GM19395 (cell line): ENCODE measurements around the gene OSBPL10.
"Not testable (repeated sequence)": the region's sequence is repeated elsewhere in the genome, so short reads cannot be mapped to it uniquely, and the experiment has no call there.

Source experiments
- ATAC-seq: cut with Tn5 transposase; IDR thresholded peaks from one replicate; pipeline ENCODE4 v1.9.1; 2021; ENCODE audit warnings: mild to moderate bottlenecking, moderate library complexity; ENCODE audit not compliant: unreplicated experiment

The OSBPL10 gene

DNA sequence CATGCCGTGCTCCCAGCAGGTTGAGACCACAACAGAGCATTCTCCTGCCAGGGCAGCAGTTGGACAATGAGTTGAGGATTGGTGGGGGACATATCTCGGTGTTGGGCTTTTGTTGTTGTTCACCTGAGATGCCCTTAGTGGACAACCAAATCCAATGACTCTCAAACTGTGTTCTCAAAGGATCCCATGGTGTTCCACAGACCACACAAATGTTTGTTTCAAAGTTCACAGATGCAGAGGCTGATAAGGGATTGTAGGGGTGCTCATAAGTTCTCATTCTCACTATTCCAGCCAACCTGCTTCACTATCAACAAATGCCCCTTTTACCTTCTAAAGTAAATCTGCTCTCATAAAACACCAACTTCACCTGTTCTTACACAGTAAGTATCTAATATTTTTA lies 159.9 kb downstream of the OSBPL10 start:
- no peak for ATAC-seq

DNA sequence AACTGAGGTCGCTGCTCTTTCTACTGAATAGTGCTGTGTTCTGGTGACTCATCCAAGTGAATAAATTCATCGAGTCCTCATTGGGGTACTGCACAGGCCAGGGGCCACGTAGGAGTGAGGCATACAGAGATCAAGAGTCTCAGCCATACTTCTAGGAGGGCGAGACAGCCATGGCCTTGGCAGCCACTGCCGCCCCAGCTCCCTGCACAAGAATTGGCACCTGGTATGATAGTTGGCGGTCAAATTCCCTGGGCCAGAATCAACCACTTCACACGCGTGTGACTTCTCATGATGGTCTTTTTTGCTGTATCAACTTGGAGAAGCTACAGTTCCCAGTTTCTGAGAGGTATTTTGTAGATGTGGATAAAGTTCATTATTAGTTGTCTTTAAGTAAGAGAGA lies 161.6 kb downstream of the OSBPL10 start:
- ATAC-seq, result no peak

DNA sequence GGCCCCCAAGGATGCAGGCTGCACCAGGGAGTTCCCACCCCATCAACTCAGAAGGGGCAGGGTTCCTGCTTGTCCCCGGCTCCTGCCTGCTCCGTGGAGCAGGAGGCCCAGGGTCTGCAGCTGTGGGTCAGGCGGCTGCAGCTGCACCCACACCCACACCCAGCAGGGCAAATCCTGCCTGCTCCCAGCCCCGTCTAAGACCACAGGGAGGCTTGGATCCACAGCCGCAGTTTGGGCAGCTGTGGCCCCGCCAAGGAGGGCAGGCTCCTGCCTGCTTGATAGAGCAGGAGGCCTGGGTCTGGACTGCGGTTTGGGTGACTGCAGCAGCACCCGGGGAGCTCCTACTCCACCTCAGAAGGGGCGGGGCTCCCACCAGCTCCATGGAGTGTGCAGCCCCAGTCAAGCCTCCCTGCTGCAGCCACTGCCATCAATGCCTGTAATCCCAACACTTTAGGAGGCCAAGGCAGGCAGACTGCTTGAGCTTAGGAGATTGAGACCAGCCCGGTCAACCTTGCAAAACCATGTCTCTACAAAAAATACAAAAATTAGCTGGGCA lies 163.6 kb downstream of the OSBPL10 start:
- no peak for ATAC-seq

GRCh38 chr3:31815631-31816440 lies 165.2 kb downstream of the OSBPL10 start:
- ATAC-seq, result no peak

- ATAC-seq, result no peak
Observed at GRCh38 chr3:31815006-31815405, 166.1 kb downstream of the OSBPL10 start.

GRCh38 chr3:31813686-31814085 lies 167.4 kb downstream of the OSBPL10 start:
- ATAC-seq, result no peak

DNA sequence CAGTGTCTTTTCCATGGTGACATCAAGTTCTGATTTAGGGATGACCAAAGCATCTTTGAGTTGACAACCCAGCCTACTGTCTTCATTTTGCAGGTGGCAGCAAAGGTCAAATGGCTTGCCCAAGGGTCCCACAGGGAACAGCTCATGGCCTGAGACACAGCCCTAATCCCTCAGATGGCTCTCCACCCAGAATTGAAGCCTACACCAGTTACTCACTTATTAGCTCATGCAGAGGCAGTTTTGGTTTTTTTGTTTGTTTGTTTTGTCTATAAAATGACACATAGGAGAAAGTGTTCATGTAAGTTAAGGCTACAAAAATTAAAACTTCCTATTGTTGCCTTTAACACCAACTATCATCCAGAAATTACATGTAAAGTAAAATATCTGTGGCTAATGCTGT lies 167.9 kb downstream of the OSBPL10 start:
- no peak for ATAC-seq

DNA sequence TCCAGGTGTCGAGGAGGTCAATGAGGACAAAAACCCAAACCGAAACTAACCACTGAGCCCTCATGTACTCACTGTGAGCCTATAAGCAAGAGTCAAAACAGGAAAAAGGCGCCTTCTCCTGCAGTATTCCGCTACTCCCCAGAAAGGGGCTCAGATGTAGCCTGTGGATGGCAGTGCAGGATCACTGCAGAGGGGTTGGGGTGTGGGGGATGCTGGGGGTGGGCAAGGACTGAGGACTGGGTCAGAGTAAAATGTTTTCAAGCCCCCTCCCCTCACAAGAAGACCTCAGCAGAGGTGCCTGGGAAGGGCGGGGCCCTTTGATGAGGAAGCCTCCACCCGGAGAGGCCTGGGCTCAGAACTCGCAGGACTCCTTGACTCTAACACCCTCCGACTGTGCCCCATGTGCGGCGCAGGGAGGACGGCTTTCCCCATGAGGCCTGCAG lies 170.1 kb downstream of the OSBPL10 start:
- ATAC-seq, result no peak

GRCh38 chr3:31808143-31808720 lies 172.8 kb downstream of the OSBPL10 start:
- no peak for ATAC-seq

GRCh38 chr3:31804251-31805051 lies 176.6 kb downstream of the OSBPL10 start:
- no peak for ATAC-seq

- ATAC-seq, result no peak
Observed at GRCh38 chr3:31802981-31803740, 177.9 kb downstream of the OSBPL10 start.

DNA sequence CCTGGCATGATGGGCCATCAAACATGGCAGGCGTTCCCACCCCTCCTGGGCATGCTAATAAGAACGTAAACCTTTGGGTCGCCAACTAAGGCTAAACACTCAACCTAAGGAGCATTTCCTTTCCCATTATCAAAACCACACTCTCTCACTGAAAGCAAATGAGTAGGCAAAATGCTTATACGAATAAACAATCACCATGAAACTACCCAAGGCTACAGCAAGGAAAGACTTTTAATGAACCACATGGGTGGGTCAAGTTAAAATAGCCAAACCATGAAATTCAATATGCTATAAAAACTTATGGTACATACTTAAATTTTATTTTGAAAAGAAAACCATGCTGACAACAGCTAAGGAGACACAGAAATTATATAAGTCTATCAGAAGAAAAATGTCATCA lies 180.6 kb downstream of the OSBPL10 start:
- ATAC-seq, result no peak

DNA sequence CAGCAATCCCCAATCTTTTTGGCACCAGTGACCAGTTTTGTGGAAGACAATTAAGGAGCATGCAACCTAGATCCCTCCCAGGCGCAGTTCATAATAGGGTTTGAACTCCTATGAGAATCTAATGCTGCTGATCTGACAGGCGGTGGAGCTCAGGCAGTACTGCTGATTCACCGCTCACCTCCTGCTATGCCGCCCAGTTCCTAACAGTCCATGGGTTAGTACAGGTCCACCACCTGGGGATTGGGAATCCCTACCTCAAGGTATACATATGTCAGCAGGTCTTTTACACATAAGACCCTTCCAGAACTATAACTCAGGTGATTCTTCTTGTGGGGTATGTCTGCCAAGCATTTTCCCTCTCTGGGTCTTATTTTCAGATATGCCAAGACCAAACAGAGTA lies 182.2 kb downstream of the OSBPL10 start:
- ATAC-seq, result no peak

GRCh38 chr3:31793821-31794220 lies 187.2 kb downstream of the OSBPL10 start:
- ATAC-seq, result no peak

DNA sequence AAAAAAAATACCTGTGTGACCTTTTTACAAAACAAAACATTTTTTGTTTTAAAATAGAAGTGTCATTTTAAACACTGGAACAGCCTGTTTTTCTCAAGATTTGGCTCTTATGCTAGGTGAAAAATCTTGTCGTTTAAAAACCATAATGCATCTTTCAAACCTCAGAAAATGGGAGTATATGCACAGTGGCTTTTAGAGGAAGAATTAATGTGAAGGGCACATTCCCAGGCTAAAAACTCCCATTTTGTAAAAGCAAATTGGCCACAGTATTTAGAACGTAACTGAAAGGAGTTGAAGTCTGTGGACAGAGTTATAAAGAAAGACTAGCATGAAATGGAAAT lies 190.0 kb downstream of the OSBPL10 start:
- ATAC-seq, result no peak

DNA sequence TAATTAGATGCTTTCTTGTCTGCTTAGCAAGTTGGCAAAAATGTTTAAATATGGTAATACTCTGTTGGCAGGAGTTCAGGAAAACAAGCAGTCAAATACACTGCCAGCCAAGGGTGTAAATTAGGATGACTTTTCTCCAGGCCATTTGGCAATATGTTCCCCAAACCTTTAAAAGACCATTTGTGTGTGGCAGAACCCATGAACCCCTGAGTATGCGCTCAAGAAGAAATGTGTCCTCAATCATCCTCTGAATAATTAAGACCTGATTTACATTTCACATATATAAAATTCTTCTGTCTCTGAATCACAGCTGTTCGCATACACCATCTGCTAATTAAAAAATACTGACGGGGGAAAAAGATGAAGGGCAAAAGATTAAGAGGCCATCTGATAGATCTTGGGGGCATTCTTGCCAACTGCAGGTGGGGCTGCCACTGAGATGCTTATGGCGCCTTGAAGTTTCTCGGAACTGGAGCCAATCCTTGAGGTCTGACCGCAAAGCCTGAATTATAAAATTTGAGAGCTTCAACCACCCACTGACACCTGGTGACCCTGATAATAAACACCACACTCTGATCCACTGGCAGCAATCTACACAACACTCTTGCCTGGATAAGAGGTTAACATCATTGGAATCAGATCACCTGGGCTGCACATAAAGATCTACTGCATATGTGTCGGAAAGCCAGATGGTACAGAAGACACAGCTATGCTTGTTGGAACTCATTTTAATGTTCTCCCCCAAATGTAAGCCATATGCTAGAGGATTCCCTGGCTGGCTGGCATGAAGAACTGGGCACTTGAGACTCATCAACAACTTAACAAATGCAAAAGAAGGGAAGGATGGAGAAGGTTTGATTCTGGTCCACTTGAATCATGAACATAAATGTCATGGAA lies 190.6 kb downstream of the OSBPL10 start:
- no peak for ATAC-seq

DNA sequence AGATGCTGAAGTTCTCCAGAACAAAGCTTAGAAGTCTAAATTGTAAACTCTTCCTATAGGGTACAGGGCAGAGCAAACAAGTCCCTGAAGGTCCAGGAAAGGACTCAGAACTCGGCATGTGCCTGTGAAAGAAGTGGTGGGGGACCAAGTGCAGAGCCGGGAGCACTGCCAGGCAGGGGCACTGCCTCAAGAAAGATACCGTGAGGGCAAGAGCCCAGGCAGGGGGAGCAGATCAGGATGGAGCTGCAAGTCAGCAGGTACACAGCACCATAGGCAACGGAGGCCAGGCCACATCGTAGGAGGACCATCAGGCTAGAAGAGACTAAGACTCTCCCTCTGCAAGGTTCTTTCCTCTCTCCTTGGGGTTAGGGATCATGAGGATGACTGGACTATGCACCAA lies 191.6 kb downstream of the OSBPL10 start:
- no peak for ATAC-seq

DNA sequence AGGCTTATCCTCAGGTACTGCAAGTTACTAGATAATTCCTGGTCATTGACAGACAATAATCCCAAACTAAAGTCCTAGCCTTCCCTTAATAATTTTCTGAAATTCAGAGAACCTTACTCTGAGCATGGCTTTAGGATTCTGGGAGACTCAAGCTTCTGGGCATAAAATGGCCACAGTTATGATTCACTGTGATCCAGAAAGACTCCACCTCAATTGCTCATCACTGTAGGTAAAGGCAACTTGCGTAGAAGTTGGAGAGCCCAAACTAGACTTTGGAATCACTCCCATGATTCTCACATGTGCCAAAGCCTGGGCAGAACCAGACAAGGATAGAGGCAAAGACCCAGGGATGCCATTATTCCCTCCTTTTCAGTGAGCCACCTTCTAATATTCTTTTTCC lies 195.3 kb downstream of the OSBPL10 start:
- no peak for ATAC-seq

DNA sequence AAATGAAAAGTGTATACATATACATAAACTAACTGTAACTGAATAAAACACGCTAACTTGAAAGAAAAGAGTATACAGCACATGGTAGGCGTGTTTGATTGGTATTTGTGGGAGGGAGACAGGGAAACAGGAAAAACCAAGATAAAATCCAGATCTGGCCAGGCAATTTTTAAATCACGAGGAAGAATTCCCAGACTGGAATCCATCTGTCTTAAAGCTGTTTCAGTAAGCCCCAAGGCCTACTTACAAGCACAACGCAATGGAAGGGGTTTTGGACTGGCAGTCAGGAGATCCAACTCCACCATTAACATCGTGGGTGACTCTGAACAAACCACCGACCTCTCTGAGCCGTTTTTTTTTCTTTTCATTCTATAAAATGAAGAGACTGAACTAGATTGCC lies 195.8 kb downstream of the OSBPL10 start:
- ATAC-seq, result no peak

DNA sequence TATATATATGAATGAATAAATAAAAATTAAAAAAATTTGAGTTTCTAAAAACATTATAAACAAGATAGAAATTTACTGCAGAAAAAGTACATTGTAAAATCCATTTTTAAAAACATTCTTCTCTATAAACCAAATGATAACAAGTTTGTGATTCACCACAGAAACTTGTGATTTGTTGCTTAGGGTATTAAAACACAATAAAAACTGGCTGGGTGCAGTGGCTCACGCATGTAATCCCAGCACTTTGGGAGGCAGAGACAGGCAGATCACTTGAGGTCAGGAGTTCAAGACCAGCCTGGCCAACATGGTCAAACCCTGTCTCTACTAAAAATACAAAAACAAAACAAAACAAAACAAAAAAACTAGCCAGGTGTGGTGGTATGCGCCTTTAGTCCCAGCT lies 197.2 kb downstream of the OSBPL10 start:
- not testable (repeated sequence) for ATAC-seq
